GM12801 (cell line): Measurements from ENCODE around the gene MMP23B.

ENCODE experiments used
- CTCF ChIP-seq: IDR thresholded peaks from one replicate; pipeline ENCODE4 v1.5.1; 2011; ENCODE audit warnings: control low read depth; ENCODE audit not compliant: insufficient read length; ENCODE audit errors: extremely low read depth

The MMP23B gene

GRCh38 chr1:1671365-1672119, 39.6 kb downstream of the MMP23B start:
- TF ChIP-seq CTCF = no peak

GRCh38 chr1:1672181-1672965, 40.4 kb downstream of the MMP23B start:
- no peak for TF ChIP-seq CTCF

- TF ChIP-seq CTCF = no peak
Observed at GRCh38 chr1:1677718-1678580, 46.0 kb downstream of the MMP23B start.

- TF ChIP-seq CTCF = no peak
Observed at GRCh38 chr1:1678581-1679380, 46.8 kb downstream of the MMP23B start.

- no peak for TF ChIP-seq CTCF
Observed at GRCh38 chr1:1680031-1680911, 48.3 kb downstream of the MMP23B start.

- TF ChIP-seq CTCF = no peak
Observed at GRCh38 chr1:1680912-1681273, 48.9 kb downstream of the MMP23B start.
